ENCODE measurements around the gene TTC34. TPM values are rescaled to one million over a fixed set of nuclear protein-coding genes. Genes with fewer than 3 reads are reported as not detected.

TTC34 gene
- total RNA-seq, 1 donor, result 0.27 TPM

DNA sequence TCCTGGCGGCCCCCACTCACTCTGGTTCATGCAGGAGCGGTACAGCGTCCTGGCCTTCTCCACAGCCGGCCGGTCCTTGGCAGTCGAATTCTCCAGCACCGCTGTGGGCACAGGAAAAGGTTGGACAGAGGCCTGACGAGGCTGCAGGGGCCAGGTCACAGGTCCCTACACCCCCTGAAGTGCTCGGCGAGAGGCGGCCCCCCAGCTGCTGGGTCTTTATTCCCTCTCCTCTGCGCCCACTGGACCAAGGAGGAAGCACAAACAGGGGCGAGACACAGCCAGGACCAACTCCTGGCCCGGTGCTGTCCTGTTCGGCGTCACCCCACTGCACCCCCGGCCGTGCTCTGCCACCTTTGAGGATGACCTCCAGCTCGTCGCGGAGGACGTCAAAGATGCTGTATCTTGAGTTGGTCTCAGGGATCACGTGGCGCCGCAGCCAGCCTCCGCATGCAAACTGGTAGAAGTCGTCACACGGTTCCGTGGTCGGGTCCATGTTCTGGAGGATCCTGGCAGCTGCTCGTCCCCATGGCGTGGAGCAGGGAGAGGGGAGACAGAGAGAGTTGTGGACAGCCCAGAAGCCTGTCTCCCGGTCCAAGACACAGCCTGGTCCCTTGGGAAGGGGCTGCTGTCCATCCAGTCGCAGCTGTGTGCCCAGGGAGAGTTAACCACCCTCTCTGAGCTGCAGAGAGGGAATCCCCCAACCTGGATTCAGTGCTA is 192.0 kb downstream of the TTC34 start:
- DNase-seq (ENCODE audit: low read depth in 2 of 3, low spot score in 2 of 3), result no peak

DNA sequence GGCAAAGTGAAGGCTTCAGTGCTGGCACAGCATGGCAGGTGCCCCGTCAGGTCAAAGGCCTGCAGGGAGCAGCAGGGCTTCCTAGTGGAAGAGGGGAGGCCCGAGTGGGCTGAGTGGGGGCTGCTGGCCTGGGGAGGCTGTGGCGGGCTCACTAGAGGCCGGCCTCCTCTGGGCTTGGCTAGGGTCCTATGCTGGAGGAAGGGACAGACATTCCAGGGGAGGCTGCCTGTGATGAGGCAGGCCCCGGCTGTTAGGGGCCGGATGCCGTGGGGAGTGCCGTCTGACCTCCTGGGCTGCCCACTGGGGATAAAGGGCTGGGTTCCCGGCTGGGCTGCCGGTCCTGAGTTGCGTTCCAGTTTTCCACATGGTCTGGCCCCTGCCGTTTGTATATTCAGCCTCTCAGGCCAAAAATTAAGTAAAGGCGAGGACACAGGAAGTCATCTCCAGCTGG is 193.8 kb downstream of the TTC34 start:
- no peak for DNase-seq (ENCODE audit: low read depth in 2 of 3, low spot score in 2 of 3)

DNA sequence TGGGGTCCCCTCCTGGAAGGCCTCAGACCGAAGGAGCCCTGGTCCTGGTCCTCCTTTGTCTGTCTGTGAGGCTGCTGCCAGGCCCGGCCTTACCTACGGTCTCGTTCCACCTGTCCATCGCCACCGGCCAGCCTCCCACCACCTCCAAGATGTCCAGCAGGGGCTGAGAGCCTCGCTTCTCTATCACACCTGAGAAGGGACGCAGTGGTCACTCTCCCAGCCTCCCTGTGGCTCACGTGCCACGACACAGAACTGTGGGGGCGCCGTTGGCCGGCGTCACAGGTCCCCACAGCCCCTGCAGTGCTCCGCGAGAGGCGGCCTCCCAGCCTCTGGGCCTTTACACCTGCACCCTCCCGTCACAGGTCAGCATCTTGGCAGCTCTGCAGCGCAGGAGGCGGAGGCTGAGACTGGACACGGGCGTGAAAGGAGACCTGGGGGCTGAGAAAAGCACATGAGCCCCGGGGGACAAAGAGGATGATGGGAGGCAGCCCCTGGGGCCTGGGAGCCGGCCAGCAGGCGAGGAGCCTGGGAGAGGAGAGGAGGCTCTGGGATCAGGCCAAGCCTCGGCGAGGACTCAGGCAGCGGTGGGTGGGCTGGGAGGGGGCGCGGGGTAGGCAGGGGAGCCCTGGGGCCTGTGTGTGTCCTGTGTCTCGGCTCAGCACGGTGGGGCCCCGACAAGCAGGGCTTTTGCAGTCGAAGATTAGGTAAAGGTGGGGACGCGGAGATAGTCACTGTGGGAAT is 194.4 kb downstream of the TTC34 start:
- no peak for DNase-seq (ENCODE audit: low read depth in 2 of 3, low spot score in 2 of 3)

DNA sequence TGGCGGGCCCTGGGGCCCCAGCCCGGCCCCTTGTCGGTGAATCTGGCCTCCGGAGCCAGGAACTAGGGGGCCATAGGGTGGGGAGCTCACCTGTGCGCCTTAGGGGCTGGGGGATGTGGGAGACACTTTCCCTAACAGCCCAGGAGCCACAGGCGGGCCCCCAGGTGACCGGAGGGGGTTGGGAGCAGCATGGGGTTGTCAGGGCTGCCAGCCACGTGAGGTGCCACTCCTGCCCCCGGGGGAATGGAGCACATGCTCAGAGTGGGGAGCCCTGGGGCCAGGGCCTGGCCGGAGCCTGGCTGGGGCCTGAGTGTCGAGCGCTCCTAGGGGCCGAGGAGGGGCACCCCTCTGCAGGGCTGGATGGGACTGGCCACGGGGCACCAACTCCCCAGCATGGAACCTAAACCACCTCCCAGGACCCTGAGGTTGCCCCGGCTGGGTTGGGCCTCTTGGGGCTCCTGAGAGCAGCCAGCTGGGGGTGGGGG is 195.1 kb downstream of the TTC34 start:
- no peak for DNase-seq (ENCODE audit: low read depth in 2 of 3, low spot score in 2 of 3)

DNA sequence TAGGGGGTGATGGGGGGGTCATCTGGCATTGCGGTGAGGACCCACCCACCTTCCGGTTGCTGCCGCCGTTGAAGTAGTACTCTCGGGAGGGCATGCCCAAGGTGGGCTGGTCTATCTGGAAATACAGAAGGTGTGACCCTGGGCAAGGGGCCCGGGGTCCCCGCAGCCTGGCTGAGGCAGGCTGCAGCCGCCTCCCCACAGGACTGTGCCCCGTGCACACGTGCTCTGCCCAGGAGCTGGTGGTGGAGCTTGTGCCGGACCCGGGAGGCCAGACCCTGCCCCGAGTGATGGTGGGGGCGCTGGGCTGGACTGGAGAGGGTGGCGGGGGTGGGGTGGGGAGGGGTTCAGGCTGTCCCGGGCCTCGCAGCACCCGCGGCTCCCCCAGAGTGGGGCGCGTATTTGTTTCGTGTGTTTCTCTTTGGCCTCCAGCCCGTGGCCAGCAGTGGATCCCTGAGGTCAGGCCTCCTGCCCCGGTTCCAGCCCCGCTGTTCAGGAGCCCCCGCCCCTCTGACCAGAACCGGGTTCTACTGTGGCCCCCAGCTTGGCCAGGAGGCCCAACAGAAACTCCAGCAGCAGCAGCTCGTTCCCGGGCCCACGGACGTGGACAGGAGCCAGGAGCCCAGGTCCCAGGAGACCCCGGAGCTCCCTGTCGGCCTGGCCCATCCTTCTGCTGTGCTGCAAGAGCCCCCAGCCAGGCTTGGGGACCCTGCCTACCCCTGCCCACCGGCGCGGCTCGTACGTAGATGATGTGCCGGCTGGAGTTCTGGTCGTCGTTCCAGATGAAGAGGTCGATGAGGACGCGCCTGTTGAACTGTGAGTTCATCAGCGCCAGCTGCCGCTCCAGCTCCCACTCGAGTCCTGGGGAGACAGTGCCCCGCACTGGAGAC is 195.7 kb downstream of the TTC34 start:
- DNase-seq (ENCODE audit: low read depth in 2 of 3, low spot score in 2 of 3), result no peak

DNA sequence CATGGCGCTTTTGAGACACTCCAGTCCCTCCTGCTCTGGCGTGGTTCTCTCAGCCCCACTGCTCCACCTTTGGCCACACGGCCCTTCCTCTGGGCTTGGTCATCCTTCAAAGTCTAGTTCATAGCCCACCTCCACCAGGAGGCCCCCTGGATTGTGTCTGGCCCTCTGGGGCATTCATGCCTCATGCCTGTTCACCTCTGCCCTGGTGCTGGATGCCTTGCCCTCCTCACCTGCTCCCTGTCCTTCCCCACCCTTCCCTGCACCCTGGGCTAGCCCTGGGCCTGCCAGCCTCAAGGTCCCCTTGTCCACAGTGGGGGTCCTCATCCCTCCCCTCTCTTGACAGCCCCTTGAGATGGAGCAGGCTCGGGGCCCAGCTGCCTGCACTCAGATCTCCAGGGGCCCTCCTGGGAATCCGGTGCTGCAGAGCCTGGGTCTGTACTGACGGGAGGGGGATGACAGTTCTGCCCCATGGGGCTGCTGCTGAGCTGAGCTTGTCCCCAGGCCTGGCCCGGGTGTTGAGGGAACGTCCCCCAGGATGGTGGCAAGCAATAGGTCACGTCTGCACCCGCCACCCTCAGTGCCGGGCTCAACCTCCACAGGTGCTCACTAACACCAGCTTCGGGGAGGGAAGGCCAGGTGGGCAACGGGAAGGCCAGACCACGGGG is 196.5 kb downstream of the TTC34 start:
- DNase-seq (ENCODE audit: low read depth in 2 of 3, low spot score in 2 of 3), result no peak

DNA sequence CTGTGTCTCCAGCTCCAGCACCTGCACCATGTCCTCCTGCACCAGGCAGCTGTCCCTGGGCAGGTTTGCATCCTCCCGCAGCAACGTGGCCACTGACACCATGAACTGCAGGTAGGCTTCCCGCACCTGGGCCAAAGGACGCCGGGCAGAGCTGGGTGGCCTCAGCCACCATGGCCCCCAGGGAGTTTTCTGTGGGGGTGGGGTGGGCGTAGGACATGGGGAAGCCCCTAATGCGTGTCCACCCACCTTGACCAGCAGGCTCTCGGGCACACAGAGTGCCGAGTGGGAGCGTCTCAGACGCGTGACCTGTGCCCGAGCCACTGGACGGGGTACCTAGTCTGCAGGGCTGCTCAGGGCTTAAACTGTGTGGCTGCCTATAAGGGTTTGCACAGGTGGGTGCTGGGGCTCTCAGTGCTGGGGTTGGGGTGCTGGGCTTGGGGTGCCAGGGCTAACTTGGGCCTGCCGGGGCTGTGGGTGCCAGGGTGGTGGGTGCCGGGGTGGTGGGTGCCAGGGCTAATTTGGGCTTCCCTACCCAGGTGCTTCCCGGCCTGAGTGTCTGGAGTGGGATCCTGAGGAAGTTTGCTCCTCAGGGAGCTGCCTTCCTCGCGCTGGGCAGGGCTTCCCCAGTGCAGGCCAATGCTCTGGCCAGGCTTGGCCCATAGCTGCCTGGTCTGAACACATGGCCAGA is 197.2 kb downstream of the TTC34 start:
- DNase-seq (ENCODE audit: low read depth in 2 of 3, low spot score in 2 of 3), result no peak

DNA sequence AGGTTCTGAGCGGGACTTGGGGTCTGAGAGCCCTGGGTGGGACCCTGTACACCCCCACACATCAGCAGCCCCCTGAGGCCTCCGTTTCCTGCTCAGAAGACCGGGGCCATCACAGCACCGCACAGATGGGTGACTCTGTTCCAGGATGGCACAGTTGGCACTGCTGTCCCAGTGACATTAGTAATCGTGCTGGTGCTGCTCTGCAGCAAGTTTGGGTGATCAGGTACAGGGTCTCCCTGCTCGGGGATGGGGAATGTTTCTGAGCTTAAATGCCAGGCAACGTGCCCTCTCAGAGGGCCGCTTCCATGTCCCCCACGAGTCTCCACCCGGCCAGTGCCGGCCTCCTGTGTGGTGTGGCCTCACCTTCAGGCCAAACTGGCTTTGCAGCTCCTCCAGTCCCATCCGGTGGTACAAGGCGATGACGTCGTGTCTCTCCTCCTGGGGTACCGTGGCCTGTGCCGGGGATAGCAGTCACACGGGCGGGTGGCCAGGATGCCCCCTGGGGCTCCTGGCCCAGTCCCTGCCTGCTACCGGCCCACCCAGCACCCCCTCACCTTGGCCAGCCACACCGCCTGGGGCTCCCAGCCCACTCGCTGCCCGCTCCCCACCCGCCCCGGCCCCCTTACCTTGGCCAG is 197.9 kb downstream of the TTC34 start:
- DNase-seq (ENCODE audit: low read depth in 2 of 3, low spot score in 2 of 3), result no peak

DNA sequence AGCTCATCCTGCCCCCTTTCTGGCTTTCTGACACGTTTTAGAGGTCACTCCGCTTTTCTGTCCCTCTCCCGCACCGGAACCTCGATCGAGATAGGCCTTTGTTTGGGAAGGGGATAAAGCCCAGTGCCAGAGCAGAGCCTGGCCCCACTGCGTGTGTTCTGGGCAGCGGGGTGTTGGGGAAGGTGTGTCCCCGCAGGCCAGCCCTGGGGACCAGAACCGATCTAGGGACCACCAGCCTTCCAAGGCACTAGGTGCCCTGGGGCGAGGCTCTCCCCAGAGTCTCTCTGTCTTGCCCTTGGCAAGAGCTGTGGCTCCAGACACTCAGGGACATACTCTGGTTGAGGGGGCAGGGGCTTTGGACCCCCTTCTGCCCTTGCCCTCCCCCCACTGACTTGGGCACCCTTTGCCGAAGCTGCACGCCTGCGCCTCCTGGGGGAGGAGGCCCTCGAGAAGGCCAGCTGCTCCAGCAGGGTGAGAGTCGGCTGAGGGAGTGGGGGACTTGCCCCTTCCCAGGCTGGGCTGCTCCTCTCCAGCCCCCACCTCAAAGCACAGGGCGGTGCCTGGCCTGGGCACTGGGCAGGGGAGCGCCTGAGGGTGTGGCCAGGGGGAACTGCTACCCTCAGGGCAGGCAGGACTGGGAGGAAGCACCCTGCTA is 198.5 kb downstream of the TTC34 start:
- DNase-seq (ENCODE audit: low read depth in 2 of 3, low spot score in 2 of 3), result no peak

DNA sequence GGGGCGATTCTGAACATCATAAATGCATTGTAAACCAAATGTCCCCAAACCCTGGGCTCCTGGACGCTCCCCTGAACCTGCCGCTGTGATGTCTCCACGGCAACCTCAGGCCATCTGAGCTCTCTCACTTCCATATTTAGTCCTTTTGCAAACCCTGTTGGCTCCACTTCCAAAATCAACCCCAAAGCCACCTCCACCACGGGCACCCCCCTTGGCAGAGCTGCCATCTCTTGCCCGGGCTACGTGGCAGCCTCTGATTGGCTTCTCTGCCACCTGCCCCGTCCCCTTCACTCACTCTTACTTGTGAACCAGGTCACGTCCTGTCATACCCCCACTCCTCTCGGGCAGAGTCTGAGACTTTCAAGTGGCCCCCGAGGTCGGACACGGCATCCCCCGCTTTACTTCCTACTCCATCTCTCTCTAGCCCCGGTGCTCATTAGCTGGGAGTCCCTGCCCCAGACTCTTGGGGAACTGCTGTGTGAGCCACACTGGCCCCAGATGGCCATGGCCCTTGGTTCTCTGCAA is 199.1 kb downstream of the TTC34 start:
- DNase-seq (ENCODE audit: low read depth in 2 of 3, low spot score in 2 of 3), result no peak

DNA sequence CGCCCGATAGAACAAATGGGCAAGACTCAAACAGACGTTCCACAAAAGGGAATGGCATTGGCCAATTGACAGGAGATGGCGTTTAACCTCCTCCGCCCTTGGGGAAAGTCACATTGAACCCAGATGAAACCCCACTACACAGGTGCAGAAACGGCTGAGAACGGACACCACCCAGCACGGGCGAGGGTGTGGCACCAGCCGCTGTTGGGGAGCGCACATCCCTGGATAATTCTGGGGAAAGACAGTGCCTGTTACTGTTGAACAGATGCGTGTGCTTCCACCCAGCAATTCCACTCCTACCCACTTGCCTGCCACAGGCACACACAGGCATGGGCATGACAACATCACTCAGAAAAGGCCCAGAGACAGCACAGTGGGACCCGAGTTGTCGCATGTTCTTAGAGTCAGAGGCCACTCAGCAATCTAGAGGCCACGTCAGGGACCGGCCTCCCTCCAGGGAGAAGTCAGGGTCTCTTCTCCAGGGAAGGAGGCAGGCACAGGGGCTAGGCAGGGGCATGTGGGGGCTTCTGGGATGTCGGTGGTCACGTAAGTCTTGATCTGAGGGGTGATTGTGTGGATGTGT is 199.7 kb downstream of the TTC34 start:
- DNase-seq (ENCODE audit: low read depth in 2 of 3, low spot score in 2 of 3), result no peak

DNA sequence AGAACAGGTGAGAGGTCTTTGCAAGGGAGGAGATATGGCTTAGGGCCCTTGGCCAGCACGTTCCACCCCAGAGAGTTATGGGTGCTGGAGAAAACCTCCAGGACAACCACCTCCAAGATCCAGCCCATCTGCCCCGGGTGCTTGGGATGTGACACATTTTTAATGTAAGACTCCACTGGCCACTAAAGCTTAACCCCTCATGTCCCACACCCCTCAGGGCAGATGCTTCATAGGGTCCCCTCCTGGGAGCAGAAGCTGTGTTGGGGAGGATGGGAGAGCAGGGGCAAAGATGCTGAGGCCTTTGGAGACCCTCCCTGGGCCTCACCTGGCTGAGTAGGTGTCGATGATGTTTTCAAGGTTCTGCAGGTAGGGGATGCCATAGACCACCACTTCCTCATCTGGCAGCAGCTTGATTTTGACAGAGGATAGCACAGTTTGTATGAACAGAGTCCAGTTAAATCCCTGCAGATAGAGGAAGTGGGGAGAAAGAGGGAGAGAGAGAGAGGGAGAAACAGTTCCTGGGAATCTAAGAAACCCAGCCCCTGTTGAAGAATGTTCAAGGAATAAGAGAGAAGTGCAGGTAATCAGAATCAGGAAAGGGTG is 203.1 kb downstream of the TTC34 start:
- no peak for DNase-seq (ENCODE audit: low read depth in 2 of 3, low spot score in 2 of 3)

DNA sequence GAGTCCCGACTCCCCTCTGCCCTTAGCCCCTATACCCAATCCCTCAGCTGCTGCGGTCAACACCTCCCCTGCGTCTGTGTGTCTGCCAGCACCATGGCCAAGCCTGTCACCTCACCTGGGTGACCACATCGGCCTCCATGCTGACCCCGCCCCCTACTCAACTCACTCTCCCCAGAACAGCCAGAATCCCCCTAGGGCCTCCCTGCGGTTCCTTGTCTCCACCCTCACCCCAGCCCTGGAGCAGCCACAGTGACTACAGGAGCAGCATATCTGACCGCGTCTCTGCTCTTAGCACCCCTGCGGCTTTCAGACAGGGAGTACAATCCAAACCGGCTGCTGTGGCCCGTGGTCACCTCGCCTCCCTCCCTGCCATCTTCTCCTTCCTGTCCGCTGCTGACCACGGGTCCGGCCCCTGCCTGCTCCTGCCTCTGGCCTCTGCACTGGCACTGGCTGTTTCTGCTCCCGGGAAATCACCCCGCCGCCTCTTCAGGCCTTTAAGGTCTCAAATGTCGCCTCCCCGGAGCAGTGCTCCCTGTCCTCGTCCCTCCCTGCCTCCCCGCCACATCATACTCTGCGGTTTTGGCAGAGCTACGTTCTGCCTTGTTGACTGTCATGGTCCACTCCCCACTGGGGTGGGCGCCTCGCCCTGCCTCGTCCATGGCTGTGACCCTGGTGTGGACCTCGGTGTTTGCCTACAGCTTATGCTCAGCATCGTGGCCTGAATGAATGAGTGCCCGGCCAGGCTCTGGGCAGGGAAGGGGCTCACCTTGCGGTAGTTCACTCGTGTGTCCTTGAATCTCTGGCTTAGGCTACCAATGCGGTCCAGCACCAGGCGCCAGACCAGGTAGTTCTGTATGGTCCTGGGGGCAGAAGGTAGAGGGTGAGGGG is 203.8 kb downstream of the TTC34 start:
- no peak for DNase-seq (ENCODE audit: low read depth in 2 of 3, low spot score in 2 of 3)

DNA sequence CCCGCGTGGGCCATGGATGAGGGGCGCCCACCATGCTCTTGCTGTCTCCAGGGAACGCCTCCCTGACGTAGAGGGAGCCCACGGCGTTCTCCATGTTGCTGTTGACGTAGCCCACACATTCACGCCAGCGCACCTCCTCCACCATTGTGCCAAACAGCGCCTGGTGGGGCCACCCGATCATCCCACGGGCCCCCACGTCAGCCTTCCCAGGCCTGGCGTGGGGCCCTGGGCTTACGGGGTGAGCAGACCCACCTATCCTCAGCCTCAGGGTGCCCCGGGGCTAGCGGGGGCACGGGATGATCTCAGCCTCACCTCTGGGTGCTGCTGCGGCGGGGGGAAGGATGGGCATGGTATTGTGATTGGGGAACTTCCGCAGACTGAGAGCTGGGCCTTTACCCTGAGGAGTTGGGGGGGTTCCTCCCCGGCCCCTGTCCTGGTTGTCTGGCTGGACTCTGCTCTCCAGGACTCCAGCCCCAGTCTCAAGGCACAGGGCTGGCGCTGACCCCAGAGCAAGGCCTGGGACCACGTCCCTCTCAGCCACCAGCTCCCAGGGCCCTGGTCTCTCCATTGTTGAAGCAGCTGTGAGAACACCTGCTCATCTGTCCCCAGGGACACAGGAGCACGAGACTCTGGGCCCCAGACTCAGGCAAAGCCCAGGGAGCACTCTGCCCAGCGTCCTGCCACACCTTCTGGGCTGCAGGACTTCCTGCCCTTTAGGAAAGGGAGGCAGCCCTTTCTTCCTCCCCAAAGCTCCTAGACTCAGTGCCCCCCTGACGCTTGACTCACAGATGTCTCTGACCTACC is 204.8 kb downstream of the TTC34 start:
- no peak for DNase-seq (ENCODE audit: low read depth in 2 of 3, low spot score in 2 of 3)

DNA sequence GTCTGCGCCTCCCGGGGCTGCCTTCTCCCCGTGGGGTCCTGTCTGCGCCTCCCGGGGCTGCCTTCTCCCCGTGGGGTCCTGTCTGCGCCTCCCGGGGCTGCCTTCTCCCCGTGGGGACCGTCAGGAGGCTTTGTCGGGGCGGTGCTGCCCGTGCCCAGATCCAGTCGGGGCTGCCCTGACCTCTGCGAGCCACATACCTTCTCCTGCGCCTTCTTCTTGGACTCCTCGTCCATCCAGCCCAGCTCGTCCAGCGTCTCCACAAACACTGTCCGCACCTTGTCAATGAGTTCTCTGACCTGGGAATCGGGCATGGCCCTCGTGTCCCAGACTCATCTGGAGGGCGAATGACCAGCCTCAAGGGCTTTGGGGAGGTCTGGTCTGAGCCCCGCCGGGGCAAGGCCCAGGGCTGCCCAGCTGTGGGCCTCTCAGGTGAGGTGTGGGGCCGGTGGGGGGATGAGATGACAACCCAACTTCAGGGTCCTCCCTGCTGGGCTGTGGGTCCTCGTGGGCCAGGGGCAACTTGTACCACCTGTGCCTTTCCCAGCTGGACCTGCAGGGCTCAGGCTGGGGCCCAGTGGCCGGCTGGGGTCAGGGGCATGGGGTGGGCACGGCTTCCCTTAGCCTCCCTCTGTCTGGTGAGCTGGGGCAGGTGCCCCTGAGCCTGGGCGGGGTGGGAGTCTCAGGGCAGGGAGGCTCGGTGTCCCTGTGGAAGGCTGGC is 205.5 kb downstream of the TTC34 start:
- no peak for DNase-seq (ENCODE audit: low read depth in 2 of 3, low spot score in 2 of 3)
